HepG2 (cell line): ENCODE data around the gene USP5. TPM values are rescaled to one million over a fixed set of nuclear protein-coding genes. Genes with fewer than 3 reads are reported as not detected.

Source experiments
- HNRNPUL1 ChIP-seq: fragments of 200-400 bp; formaldehyde crosslinking; IDR thresholded peaks from 2 replicates; pipeline ENCODE4 v1.6.1; 2017; ENCODE audit warnings: low read depth, mild to moderate bottlenecking, low read length, moderate library complexity
- KAT7 ChIP-seq: IDR thresholded peaks from 2 replicates; pipeline ENCODE4 v1.6.1; 2018; ENCODE audit warnings: borderline replicate concordance, missing compliant biosample characterization
- KLF13 ChIP-seq: sonication (generic); formaldehyde crosslinking; IDR thresholded peaks from 2 replicates; pipeline ENCODE4 v1.4.0; 2020; ENCODE audit warnings: mild to moderate bottlenecking, missing genetic modification reagents
- MAFG ChIP-seq: sonication (generic); formaldehyde crosslinking; IDR thresholded peaks from 2 replicates; pipeline ENCODE4 v1.5.1; 2020; ENCODE audit warnings: mild to moderate bottlenecking, missing genetic modification reagents
- MAZ ChIP-seq, 2 experiments: sonication (generic) in 1 of 2; formaldehyde crosslinking in 1 of 2; IDR thresholded peaks; 2 replicates each; pipeline versions ENCODE4 v1.5.0 to v1.6.1; 2012 to 2020; ENCODE audit warnings: low read depth in 2 of 2, mild to moderate bottlenecking in 2 of 2, borderline replicate concordance in 1 of 2, improper control_type of control experiment in 1 of 2, low read length in 1 of 2, missing genetic modification reagents in 1 of 2, moderate library complexity in 1 of 2
- NCOA1 ChIP-seq: sonication (generic); formaldehyde crosslinking; IDR thresholded peaks from 2 replicates; pipeline ENCODE4 v1.9.0; 2021; ENCODE audit warnings: missing genetic modification reagents
- PRMT3 ChIP-seq: sonication (generic); formaldehyde crosslinking; IDR thresholded peaks from 2 replicates; pipeline ENCODE4 v1.8.1; 2022; ENCODE audit warnings: low read depth, mild to moderate bottlenecking, moderate library complexity, missing genetic modification reagents, borderline replicate concordance
- SIX4 ChIP-seq: sonication (generic); formaldehyde crosslinking; IDR thresholded peaks from 2 replicates; pipeline ENCODE4 v1.4.0; 2020; ENCODE audit warnings: missing genetic modification reagents
- SUZ12 ChIP-seq: fragments of 150-350 bp; IDR thresholded peaks from 2 replicates; pipeline ENCODE4 v1.6.1; 2014; ENCODE audit warnings: low read depth, low read length
- ZNF121 ChIP-seq: sonication (generic); formaldehyde crosslinking; IDR thresholded peaks from 2 replicates; pipeline ENCODE4 v1.5.0; 2020; ENCODE audit warnings: mild to moderate bottlenecking, missing genetic modification reagents
- ZNF253 ChIP-seq: sonication (generic); formaldehyde crosslinking; IDR thresholded peaks from 2 replicates; pipeline ENCODE4 v1.8.0; 2022; ENCODE audit warnings: mild to moderate bottlenecking, missing genetic modification reagents, borderline replicate concordance
- ZNF292 ChIP-seq: sonication (generic); formaldehyde crosslinking; IDR thresholded peaks from 2 replicates; pipeline ENCODE4 v1.8.1; 2022; ENCODE audit warnings: mild to moderate bottlenecking, low read depth, missing genetic modification reagents, borderline replicate concordance
- ZNF446 ChIP-seq: sonication (generic); formaldehyde crosslinking; IDR thresholded peaks from 2 replicates; pipeline ENCODE4 v1.5.0; 2020; ENCODE audit warnings: mild to moderate bottlenecking, missing genetic modification reagents
- ZNF501 ChIP-seq: sonication (generic); formaldehyde crosslinking; IDR thresholded peaks from 2 replicates; pipeline ENCODE4 v1.5.1; 2020; ENCODE audit warnings: mild to moderate bottlenecking, moderate library complexity, missing genetic modification reagents
- ZNF672 ChIP-seq: sonication (generic); formaldehyde crosslinking; IDR thresholded peaks from 2 replicates; pipeline ENCODE4 v1.8.1; 2022; ENCODE audit warnings: missing genetic modification reagents
- polyA plus RNA-seq, 8 experiments: library from polyadenylated mRNA; depleted of rRNA in 3 of 8; stranded (reverse) in 7 of 8; unstranded in 1 of 8; fragments of >200 nt; fragmentation: Illumina TruSeq in 4 of 8; extraction: Trizol in 4 of 8; gene quantifications; 2 replicates each; pipeline versions ENCODE4 v1.2.1 to v1.2.3, GENCODE V29; 2011 to 2016; ENCODE audit warnings: low read depth in 4 of 8, missing spikeins in 1 of 8, mixed read lengths in 1 of 8; ENCODE audit not compliant: insufficient read depth in 1 of 8
- total RNA-seq, 5 experiments: library from RNA; depleted of rRNA; stranded (reverse); fragments of >200 nt; fragmentation: Illumina TruSeq; extraction: Trizol; gene quantifications; 2 replicates each; pipeline ENCODE4 v1.2.3, GENCODE V29; 2016; ENCODE audit warnings: low read depth in 1 of 5
- TF ChIP-seq, protein P1 (sequence below): sonication (generic); formaldehyde crosslinking; IDR thresholded peaks from 2 replicates; pipeline ENCODE4 v1.5.1; 2020; ENCODE audit warnings: missing genetic modification reagents, mild to moderate bottlenecking, borderline replicate concordance
- TF ChIP-seq, protein P2 (sequence below): sonication (generic); formaldehyde crosslinking; IDR thresholded peaks from 2 replicates; pipeline ENCODE4 v1.4.0; 2020; ENCODE audit warnings: missing genetic modification reagents
- TF ChIP-seq, protein P3 (sequence below): sonication (generic); formaldehyde crosslinking; IDR thresholded peaks from 2 replicates; pipeline ENCODE4 v1.4.0; 2020; ENCODE audit warnings: mild to moderate bottlenecking, missing genetic modification reagents
- TF ChIP-seq, protein P4 (sequence below): sonication (generic); formaldehyde crosslinking; IDR thresholded peaks from 2 replicates; pipeline ENCODE4 v1.5.0; 2020; ENCODE audit warnings: mild to moderate bottlenecking, missing genetic modification reagents, borderline replicate concordance
- TF ChIP-seq, protein P5 (sequence below): IDR thresholded peaks from 2 replicates; pipeline ENCODE4 v1.6.1; 2016; ENCODE audit warnings: low read depth

Gene USP5
- total and polyA plus RNA-seq, 2 of the 13 experiments (the other 11 are each of a cell fraction or from before 2014, with no cell fraction given): 39.6 to 56.0 TPM

DNA sequence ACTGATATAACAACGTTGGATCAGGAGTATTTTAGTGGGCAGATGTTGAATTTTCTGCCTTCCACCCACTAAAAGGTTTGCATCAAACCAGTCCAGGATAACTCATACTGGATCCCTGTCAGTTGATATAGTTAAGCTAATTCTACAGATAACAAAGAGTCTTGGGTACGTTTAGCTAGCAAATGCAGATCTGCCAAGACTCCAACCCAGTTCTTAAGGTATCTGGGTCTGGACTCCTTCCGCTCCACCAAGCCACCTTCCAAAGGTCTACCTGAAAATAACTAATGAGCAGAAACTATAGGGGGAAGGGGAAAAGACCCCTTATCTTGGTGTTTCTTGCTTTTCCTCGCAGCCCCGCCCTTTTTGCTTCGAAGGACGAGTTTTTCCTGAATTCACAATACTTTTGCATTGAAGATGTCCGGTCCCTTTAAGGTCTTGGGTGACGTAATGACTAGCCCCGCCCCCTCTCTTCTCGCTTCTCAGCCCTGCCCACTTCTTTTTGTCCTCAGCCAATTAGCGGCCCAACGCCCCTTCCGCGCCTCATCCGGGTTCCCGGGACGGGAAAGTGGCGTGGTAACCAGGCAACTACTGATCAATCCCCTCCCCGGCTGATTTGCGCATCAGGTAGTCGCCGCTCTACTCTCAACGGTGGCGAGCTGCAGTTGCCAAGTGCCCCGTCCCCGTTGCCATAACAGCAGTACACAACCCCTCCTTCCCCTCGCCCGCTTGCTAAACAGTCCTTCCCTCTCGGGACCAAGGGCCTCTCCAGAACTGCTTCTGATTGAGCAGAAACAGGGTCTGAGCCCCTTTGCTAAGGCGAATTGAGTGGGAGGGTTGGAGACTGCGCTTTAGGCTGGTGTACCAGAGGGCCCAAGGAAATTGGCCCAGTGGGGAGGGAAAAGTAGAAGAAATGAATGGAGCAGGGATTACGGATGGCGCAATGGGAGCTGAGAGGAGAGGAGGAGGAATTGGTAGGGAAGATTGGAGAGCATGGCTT lies 52.6 kb downstream of the USP5 start, which contains the start of gene LRRC23 (continued):
- 0 out of 2 replicates have a peak, but pooled peaks have one; percentile 14 for TF ChIP-seq MAZ (IDR thresholded peaks at IDR 0.05; ENCODE audit: borderline replicate concordance, low read depth, low read length)
- TF ChIP-seq MAZ (CRISPR knock-in tag; IDR thresholded peaks at IDR 0.05; ENCODE audit: low read depth): no peak
- no peak for TF ChIP-seq NCOA1 (CRISPR knock-in tag)
- no peak for TF ChIP-seq ZNF292 (CRISPR knock-in tag)
- TF ChIP-seq, protein P1, sequence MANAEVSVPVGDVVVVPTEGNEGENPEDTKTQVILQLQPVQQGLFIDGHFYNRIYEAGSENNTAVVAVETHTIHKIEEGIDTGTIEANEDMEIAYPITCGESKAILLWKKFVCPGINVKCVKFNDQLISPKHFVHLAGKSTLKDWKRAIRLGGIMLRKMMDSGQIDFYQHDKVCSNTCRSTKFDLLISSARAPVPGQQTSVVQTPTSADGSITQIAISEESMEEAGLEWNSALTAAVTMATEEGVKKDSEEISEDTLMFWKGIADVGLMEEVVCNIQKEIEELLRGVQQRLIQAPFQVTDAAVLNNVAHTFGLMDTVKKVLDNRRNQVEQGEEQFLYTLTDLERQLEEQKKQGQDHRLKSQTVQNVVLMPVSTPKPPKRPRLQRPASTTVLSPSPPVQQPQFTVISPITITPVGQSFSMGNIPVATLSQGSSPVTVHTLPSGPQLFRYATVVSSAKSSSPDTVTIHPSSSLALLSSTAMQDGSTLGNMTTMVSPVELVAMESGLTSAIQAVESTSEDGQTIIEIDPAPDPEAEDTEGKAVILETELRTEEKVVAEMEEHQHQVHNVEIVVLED (CRISPR knock-in tag): peak; percentile 67; the same call in 1 of the 2 replicates
- TF ChIP-seq HNRNPUL1: no peak
- no peak for TF ChIP-seq KLF13 (CRISPR knock-in tag)
- no peak for TF ChIP-seq SIX4 (CRISPR knock-in tag)
- TF ChIP-seq, protein P2, sequence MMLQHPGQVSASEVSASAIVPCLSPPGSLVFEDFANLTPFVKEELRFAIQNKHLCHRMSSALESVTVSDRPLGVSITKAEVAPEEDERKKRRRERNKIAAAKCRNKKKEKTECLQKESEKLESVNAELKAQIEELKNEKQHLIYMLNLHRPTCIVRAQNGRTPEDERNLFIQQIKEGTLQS (CRISPR knock-in tag): 0 out of 2 replicates have a peak, but pooled peaks have one; percentile 23
- TF ChIP-seq ZNF501: peak; percentile 66; the same call in 1 of the 2 replicates
- TF ChIP-seq, protein P3, sequence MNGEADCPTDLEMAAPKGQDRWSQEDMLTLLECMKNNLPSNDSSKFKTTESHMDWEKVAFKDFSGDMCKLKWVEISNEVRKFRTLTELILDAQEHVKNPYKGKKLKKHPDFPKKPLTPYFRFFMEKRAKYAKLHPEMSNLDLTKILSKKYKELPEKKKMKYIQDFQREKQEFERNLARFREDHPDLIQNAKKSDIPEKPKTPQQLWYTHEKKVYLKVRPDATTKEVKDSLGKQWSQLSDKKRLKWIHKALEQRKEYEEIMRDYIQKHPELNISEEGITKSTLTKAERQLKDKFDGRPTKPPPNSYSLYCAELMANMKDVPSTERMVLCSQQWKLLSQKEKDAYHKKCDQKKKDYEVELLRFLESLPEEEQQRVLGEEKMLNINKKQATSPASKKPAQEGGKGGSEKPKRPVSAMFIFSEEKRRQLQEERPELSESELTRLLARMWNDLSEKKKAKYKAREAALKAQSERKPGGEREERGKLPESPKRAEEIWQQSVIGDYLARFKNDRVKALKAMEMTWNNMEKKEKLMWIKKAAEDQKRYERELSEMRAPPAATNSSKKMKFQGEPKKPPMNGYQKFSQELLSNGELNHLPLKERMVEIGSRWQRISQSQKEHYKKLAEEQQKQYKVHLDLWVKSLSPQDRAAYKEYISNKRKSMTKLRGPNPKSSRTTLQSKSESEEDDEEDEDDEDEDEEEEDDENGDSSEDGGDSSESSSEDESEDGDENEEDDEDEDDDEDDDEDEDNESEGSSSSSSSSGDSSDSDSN (CRISPR knock-in tag): peak; percentile 26; the same call in 1 of the 2 replicates
- no peak for TF ChIP-seq PRMT3
- TF ChIP-seq, protein P4, sequence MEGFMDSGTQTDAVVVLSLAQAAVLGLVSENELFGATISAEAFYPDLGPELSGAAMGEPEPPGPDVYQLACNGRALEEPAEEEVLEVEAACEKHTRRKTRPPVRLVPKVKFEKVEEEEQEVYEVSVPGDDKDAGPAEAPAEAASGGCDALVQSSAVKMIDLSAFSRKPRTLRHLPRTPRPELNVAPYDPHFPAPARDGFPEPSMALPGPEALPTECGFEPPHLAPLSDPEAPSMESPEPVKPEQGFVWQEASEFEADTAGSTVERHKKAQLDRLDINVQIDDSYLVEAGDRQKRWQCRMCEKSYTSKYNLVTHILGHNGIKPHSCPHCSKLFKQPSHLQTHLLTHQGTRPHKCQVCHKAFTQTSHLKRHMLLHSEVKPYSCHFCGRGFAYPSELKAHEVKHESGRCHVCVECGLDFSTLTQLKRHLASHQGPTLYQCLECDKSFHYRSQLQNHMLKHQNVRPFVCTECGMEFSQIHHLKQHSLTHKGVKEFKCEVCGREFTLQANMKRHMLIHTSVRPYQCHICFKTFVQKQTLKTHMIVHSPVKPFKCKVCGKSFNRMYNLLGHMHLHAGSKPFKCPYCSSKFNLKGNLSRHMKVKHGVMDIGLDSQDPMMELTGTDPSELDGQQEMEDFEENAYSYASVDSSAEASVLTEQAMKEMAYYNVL (CRISPR knock-in tag): no peak
- no peak for TF ChIP-seq ZNF121 (CRISPR knock-in tag)
- no peak for TF ChIP-seq KAT7 (CRISPR knock-in tag)
- no peak for TF ChIP-seq ZNF672
- TF ChIP-seq ZNF253: no peak
- TF ChIP-seq SUZ12: no peak
- no peak for TF ChIP-seq MAFG (CRISPR knock-in tag)
- TF ChIP-seq ZNF446: no peak
- TF ChIP-seq, protein P5, sequence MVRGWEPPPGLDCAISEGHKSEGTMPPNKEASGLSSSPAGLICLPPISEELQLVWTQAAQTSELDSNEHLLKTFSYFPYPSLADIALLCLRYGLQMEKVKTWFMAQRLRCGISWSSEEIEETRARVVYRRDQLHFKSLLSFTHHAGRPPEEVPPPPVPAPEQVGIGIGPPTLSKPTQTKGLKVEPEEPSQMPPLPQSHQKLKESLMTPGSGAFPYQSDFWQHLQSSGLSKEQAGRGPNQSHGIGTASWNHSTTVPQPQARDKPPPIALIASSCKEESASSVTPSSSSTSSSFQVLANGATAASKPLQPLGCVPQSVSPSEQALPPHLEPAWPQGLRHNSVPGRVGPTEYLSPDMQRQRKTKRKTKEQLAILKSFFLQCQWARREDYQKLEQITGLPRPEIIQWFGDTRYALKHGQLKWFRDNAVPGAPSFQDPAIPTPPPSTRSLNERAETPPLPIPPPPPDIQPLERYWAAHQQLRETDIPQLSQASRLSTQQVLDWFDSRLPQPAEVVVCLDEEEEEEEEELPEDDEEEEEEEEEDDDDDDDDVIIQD (CRISPR knock-in tag): 0 out of 2 replicates have a peak, but pooled peaks have one; percentile 26
